Measurements from ENCODE around the gene NIPBL. TPM values are rescaled to one million over a fixed set of nuclear protein-coding genes. Genes with fewer than 3 reads are reported as not detected.

The NIPBL gene
- total and polyA plus RNA-seq, 2 of the 13 experiments (the other 11 are each of a cell fraction or from before 2014, with no cell fraction given), result 12.3 to 32.3 TPM

- TF ChIP-seq, protein P1, sequence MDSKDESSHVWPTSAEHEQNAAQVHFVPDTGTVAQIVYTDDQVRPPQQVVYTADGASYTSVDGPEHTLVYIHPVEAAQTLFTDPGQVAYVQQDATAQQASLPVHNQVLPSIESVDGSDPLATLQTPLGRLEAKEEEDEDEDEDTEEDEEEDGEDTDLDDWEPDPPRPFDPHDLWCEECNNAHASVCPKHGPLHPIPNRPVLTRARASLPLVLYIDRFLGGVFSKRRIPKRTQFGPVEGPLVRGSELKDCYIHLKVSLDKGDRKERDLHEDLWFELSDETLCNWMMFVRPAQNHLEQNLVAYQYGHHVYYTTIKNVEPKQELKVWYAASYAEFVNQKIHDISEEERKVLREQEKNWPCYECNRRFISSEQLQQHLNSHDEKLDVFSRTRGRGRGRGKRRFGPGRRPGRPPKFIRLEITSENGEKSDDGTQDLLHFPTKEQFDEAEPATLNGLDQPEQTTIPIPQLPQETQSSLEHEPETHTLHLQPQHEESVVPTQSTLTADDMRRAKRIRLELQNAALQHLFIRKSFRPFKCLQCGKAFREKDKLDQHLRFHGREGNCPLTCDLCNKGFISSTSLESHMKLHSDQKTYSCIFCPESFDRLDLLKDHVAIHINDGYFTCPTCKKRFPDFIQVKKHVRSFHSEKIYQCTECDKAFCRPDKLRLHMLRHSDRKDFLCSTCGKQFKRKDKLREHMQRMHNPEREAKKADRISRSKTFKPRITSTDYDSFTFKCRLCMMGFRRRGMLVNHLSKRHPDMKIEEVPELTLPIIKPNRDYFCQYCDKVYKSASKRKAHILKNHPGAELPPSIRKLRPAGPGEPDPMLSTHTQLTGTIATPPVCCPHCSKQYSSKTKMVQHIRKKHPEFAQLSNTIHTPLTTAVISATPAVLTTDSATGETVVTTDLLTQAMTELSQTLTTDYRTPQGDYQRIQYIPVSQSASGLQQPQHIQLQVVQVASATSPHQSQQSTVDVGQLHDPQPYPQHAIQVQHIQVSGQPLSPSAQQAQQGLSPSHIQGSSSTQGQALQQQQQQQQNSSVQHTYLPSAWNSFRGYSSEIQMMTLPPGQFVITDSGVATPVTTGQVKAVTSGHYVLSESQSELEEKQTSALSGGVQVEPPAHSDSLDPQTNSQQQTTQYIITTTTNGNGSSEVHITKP (CRISPR knock-in tag; IDR thresholded peaks at IDR 0.05; ENCODE audit: low read depth), result no peak
- TF ChIP-seq ZNF839 (CRISPR knock-in tag; IDR thresholded peaks at IDR 0.05; ENCODE audit: borderline replicate concordance), result no peak
- no peak for TF ChIP-seq HMG20A (CRISPR knock-in tag; IDR thresholded peaks at IDR 0.05; ENCODE audit: borderline replicate concordance)
- TF ChIP-seq, protein P2, sequence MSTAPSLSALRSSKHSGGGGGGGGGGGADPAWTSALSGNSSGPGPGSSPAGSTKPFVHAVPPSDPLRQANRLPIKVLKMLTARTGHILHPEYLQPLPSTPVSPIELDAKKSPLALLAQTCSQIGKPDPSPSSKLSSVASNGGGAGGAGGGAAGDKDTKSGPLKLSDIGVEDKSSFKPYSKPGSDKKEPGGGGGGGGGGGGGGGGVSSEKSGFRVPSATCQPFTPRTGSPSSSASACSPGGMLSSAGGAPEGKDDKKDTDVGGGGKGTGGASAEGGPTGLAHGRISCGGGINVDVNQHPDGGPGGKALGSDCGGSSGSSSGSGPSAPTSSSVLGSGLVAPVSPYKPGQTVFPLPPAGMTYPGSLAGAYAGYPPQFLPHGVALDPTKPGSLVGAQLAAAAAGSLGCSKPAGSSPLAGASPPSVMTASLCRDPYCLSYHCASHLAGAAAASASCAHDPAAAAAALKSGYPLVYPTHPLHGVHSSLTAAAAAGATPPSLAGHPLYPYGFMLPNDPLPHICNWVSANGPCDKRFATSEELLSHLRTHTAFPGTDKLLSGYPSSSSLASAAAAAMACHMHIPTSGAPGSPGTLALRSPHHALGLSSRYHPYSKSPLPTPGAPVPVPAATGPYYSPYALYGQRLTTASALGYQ (CRISPR knock-in tag; IDR thresholded peaks at IDR 0.05), result no peak
- no peak for TF ChIP-seq ZNF790 (CRISPR knock-in tag; IDR thresholded peaks at IDR 0.05; ENCODE audit: borderline replicate concordance)
- no peak for TF ChIP-seq ZNF326 (CRISPR knock-in tag; IDR thresholded peaks at IDR 0.05; ENCODE audit: borderline replicate concordance)
- no peak for TF ChIP-seq ZKSCAN1 (IDR thresholded peaks at IDR 0.05; ENCODE audit: low read length)
- TF ChIP-seq ARNT2 (CRISPR knock-in tag; IDR thresholded peaks at IDR 0.05; ENCODE audit: low read depth), result no peak
- TF ChIP-seq ZNF550 (CRISPR knock-in tag; IDR thresholded peaks at IDR 0.05; ENCODE audit: borderline replicate concordance), result no peak
- TF ChIP-seq ZNF747 (CRISPR knock-in tag; IDR thresholded peaks at IDR 0.05; ENCODE audit: borderline replicate concordance), result no peak
- TF ChIP-seq E2F2 (CRISPR knock-in tag; IDR thresholded peaks at IDR 0.05; ENCODE audit: borderline replicate concordance), result no peak
These were observed 76.5 kb downstream of the NIPBL start (continued) for GRCh38 chr5:36953043-36953442.

All from HepG2 (cell line).